Activated naive CD8-positive, alpha-beta T cell treated with anti-CD3 and anti-CD28 coated beads, Interleukin-2, amount 50 U/mL, for 24 hours (primary cell): ENCODE measurements around the gene ANK2.

Experiments used
- ATAC-seq: fragments of 150-1000 bp; cut with Tn5 transposase; one replicate; pipeline ENCODE4 v1.10.0; 2021
- DNase-seq: peaks from one replicate; pipeline ENCODE4 v3.0.0; 2021
- H3K27ac Mint-ChIP-seq: one replicate; pipeline ENCODE4 v1.8.0; 2021; ENCODE audit warnings: mild to moderate bottlenecking, mixed read lengths
- H3K27me3 Mint-ChIP-seq: one replicate; pipeline ENCODE4 v1.8.0; 2021; ENCODE audit warnings: mixed read lengths
- H3K36me3 Mint-ChIP-seq: one replicate; pipeline ENCODE4 v1.8.0; 2021; ENCODE audit warnings: low read depth, mixed read lengths
- H3K4me1 Mint-ChIP-seq: one replicate; pipeline ENCODE4 v1.8.0; 2021; ENCODE audit warnings: mixed read lengths
- H3K4me3 Mint-ChIP-seq: one replicate; pipeline ENCODE4 v1.8.0; 2021; ENCODE audit warnings: mild to moderate bottlenecking, moderate library complexity, mixed read lengths
- H3K9me3 Mint-ChIP-seq: one replicate; pipeline ENCODE4 v1.8.0; 2021; ENCODE audit warnings: mixed read lengths

Gene ANK2

GRCh38 chr4:113276464-113277170 lies 227.2 kb downstream of the ANK2 start:
- DNase-seq (no peak), ATAC-seq (no peak)
- Mint-ChIP-seq H3K4me1 (no peaks in the 10 kb centered on the region), H3K36me3 (no peaks in the 10 kb centered on the region), H3K4me3 (no peak overlapping the region), H3K27me3 (peaks cover 27% of the 10 kb centered on the region), H3K9me3 (no peaks in the 10 kb centered on the region), H3K27ac (no peak overlapping the region)

- H3K36me3 Mint-ChIP-seq = no peaks in the 10 kb centered on the region
- ATAC-seq (peak; percentile 92), DNase-seq (peak; percentile 71)
- no peaks in the 10 kb centered on the region for H3K4me1 Mint-ChIP-seq
- no peak overlapping the region for H3K4me3 Mint-ChIP-seq
- no peak overlapping the region for H3K27ac Mint-ChIP-seq
- no peaks in the 10 kb centered on the region for H3K9me3 Mint-ChIP-seq
- peaks cover 27% of the 10 kb centered on the region for H3K27me3 Mint-ChIP-seq
Measured at GRCh38 chr4:113278324-113278934, 229.0 kb downstream of the ANK2 start.

GRCh38 chr4:113285501-113285900 lies 236.0 kb downstream of the ANK2 start:
- peaks cover 6% of the 10 kb centered on the region for H3K27me3 Mint-ChIP-seq
- no peak for ATAC-seq
- no peaks in the 10 kb centered on the region for H3K4me1 Mint-ChIP-seq
- no peaks in the 10 kb centered on the region for H3K9me3 Mint-ChIP-seq
- no peaks in the 10 kb centered on the region for H3K36me3 Mint-ChIP-seq
- H3K27ac Mint-ChIP-seq = no peak overlapping the region
- H3K4me3 Mint-ChIP-seq = no peak overlapping the region
- DNase-seq = no peak

- H3K36me3 Mint-ChIP-seq = no peaks in the 10 kb centered on the region
- DNase-seq (no peak), ATAC-seq (no peak)
- H3K4me1 Mint-ChIP-seq = no peaks in the 10 kb centered on the region
- no peaks in the 10 kb centered on the region for H3K9me3 Mint-ChIP-seq
- peaks cover 8% of the 10 kb centered on the region for H3K27me3 Mint-ChIP-seq
- H3K4me3 Mint-ChIP-seq = no peak overlapping the region
- H3K27ac Mint-ChIP-seq = no peak overlapping the region
Measured at GRCh38 chr4:113288257-113288656, 238.8 kb downstream of the ANK2 start.

GRCh38 chr4:113288696-113289095 lies 239.2 kb downstream of the ANK2 start:
- DNase-seq (no peak), ATAC-seq (no peak)
- H3K4me1 Mint-ChIP-seq = no peaks in the 10 kb centered on the region
- peaks cover 9% of the 10 kb centered on the region for H3K27me3 Mint-ChIP-seq
- H3K9me3 Mint-ChIP-seq = no peaks in the 10 kb centered on the region
- H3K4me3 Mint-ChIP-seq = no peak overlapping the region
- H3K36me3 Mint-ChIP-seq = no peaks in the 10 kb centered on the region
- no peak overlapping the region for H3K27ac Mint-ChIP-seq

GRCh38 chr4:113289766-113290165 lies 240.3 kb downstream of the ANK2 start:
- no peaks in the 10 kb centered on the region for H3K9me3 Mint-ChIP-seq
- no peaks in the 10 kb centered on the region for H3K36me3 Mint-ChIP-seq
- DNase-seq = no peak
- H3K4me3 Mint-ChIP-seq = no peak overlapping the region
- H3K4me1 Mint-ChIP-seq = no peaks in the 10 kb centered on the region
- no peak overlapping the region for H3K27ac Mint-ChIP-seq
- peaks cover 9% of the 10 kb centered on the region for H3K27me3 Mint-ChIP-seq
- ATAC-seq = no peak

- H3K4me1 Mint-ChIP-seq = no peaks in the 10 kb centered on the region
- H3K27me3 Mint-ChIP-seq = peaks cover 9% of the 10 kb centered on the region
- DNase-seq = no peak
- no peak for ATAC-seq
- H3K27ac Mint-ChIP-seq = no peak overlapping the region
- no peaks in the 10 kb centered on the region for H3K36me3 Mint-ChIP-seq
- no peak overlapping the region for H3K4me3 Mint-ChIP-seq
- H3K9me3 Mint-ChIP-seq = no peaks in the 10 kb centered on the region
Measured at GRCh38 chr4:113290666-113291065, 241.2 kb downstream of the ANK2 start.

GRCh38 chr4:113292371-113293042 lies 243.1 kb downstream of the ANK2 start:
- H3K4me1 Mint-ChIP-seq = no peaks in the 10 kb centered on the region
- peaks cover 9% of the 10 kb centered on the region for H3K27me3 Mint-ChIP-seq
- ATAC-seq (no peak), DNase-seq (no peak)
- H3K4me3 Mint-ChIP-seq = no peak overlapping the region
- no peak overlapping the region for H3K27ac Mint-ChIP-seq
- H3K36me3 Mint-ChIP-seq = no peaks in the 10 kb centered on the region
- no peaks in the 10 kb centered on the region for H3K9me3 Mint-ChIP-seq

GRCh38 chr4:113293043-113293560 lies 243.6 kb downstream of the ANK2 start:
- H3K36me3 Mint-ChIP-seq = no peaks in the 10 kb centered on the region

GRCh38 chr4:113293674-113294073 lies 244.2 kb downstream of the ANK2 start:
- Mint-ChIP-seq H3K27ac (no peak overlapping the region), H3K27me3 (peaks cover 9% of the 10 kb centered on the region), H3K4me1 (no peaks in the 10 kb centered on the region), H3K4me3 (no peak overlapping the region), H3K36me3 (no peaks in the 10 kb centered on the region), H3K9me3 (no peaks in the 10 kb centered on the region)
- no peak for DNase-seq
- ATAC-seq = no peak

More at GRCh38 chr4:113293043-113293560, 243.6 kb downstream of the ANK2 start:
- Mint-ChIP-seq H3K4me3 (no peak overlapping the region), H3K4me1 (no peaks in the 10 kb centered on the region), H3K9me3 (no peaks in the 10 kb centered on the region), H3K27ac (no peak overlapping the region), H3K27me3 (peaks cover 9% of the 10 kb centered on the region)
- DNase-seq = no peak
- ATAC-seq = no peak

- ATAC-seq (no peak), DNase-seq (no peak)
- Mint-ChIP-seq H3K9me3 (no peaks in the 10 kb centered on the region), H3K27ac (no peak overlapping the region), H3K4me3 (no peak overlapping the region), H3K4me1 (no peaks in the 10 kb centered on the region), H3K27me3 (peaks cover 9% of the 10 kb centered on the region), H3K36me3 (no peaks in the 10 kb centered on the region)
Measured at GRCh38 chr4:113294908-113295307, 245.5 kb downstream of the ANK2 start.

- ATAC-seq (peak; percentile 89), DNase-seq (no peak)
- no peaks in the 10 kb centered on the region for H3K36me3 Mint-ChIP-seq
- H3K4me1 Mint-ChIP-seq = peaks cover 5% of the 10 kb centered on the region
- H3K27ac Mint-ChIP-seq = no peak overlapping the region
- peaks cover 4% of the 10 kb centered on the region for H3K27me3 Mint-ChIP-seq
- H3K9me3 Mint-ChIP-seq = no peaks in the 10 kb centered on the region
- H3K4me3 Mint-ChIP-seq = no peak overlapping the region
Measured at GRCh38 chr4:113300471-113300928, 251.0 kb downstream of the ANK2 start.

- H3K4me1 Mint-ChIP-seq = peaks cover 5% of the 10 kb centered on the region
- H3K9me3 Mint-ChIP-seq = no peaks in the 10 kb centered on the region
- peaks cover 7% of the 10 kb centered on the region for H3K27me3 Mint-ChIP-seq
- H3K36me3 Mint-ChIP-seq = no peaks in the 10 kb centered on the region
- H3K4me3 Mint-ChIP-seq = no peak overlapping the region
- no peak overlapping the region for H3K27ac Mint-ChIP-seq
- DNase-seq (no peak), ATAC-seq (no peak)
Measured at GRCh38 chr4:113302051-113302450, 252.6 kb downstream of the ANK2 start.

- Mint-ChIP-seq H3K36me3 (no peaks in the 10 kb centered on the region), H3K9me3 (no peaks in the 10 kb centered on the region), H3K27ac (no peak overlapping the region), H3K4me3 (no peak overlapping the region), H3K27me3 (peaks cover 7% of the 10 kb centered on the region), H3K4me1 (peaks cover 5% of the 10 kb centered on the region)
- no peak for DNase-seq
- no peak for ATAC-seq
Measured at GRCh38 chr4:113303315-113303714, 253.9 kb downstream of the ANK2 start.

GRCh38 chr4:113311047-113311446 lies 261.6 kb downstream of the ANK2 start:
- H3K27me3 Mint-ChIP-seq = peaks cover 17% of the 10 kb centered on the region
- no peak overlapping the region for H3K4me3 Mint-ChIP-seq
- no peaks in the 10 kb centered on the region for H3K4me1 Mint-ChIP-seq
- no peak for ATAC-seq
- DNase-seq = no peak
- no peaks in the 10 kb centered on the region for H3K36me3 Mint-ChIP-seq
- no peak overlapping the region for H3K27ac Mint-ChIP-seq
- no peaks in the 10 kb centered on the region for H3K9me3 Mint-ChIP-seq
